Kidney (tissue), 14 donors: ENCODE results near the gene BRD9. TPM values are rescaled to one million over a fixed set of nuclear protein-coding genes. Genes with fewer than 3 reads are reported as not detected.

Experiments used
- DNase-seq, 5 donors: peaks; one replicate each; pipeline ENCODE4 v3.0.0-alpha.2; 2013 to 2020
- FAIRE-seq: peaks from 2 replicates; lab custom pipeline; 2012; peaks lifted over from hg19 to GRCh38; lab: Jason Lieb, UNC
- H3K27ac ChIP-seq, 2 donors: one replicate each; pipeline ENCODE4 v1.7.0; 2013; ENCODE audit warnings: low read depth in 2 of 2, low read length in 2 of 2, inconsistent platforms in 1 of 2
- H3K27me3 ChIP-seq: one replicate; pipeline ENCODE4 v1.7.1; 2013; ENCODE audit warnings: low read length, inconsistent platforms; ENCODE audit not compliant: control insufficient read depth, insufficient read depth
- H3K36me3 ChIP-seq, 3 donors: one replicate each; pipeline versions ENCODE4 v1.7.0 to v1.7.1; 2013; ENCODE audit warnings: low read length in 3 of 3, control low read depth in 1 of 3, inconsistent platforms in 1 of 3; ENCODE audit not compliant: insufficient read depth in 3 of 3, control insufficient read depth in 2 of 3
- H3K4me1 ChIP-seq, 3 donors: one replicate each; pipeline versions ENCODE4 v1.7.0 to v1.7.1; 2013; ENCODE audit warnings: low read length in 3 of 3, inconsistent platforms in 1 of 3, low read depth in 1 of 3; ENCODE audit not compliant: control insufficient read depth in 2 of 3, insufficient read depth in 2 of 3
- H3K4me3 ChIP-seq, 3 donors: one replicate each; pipeline versions ENCODE4 v1.7.0 to v1.8.1; 2013; ENCODE audit warnings: low read length in 3 of 3, control low read depth in 1 of 3, inconsistent platforms in 1 of 3
- H3K9ac ChIP-seq, 3 donors: one replicate each; pipeline versions ENCODE4 v1.7.0 to v1.7.1; 2013; ENCODE audit warnings: low read length in 3 of 3, control low read depth in 1 of 3, inconsistent platforms in 1 of 3
- H3K9me3 ChIP-seq, 3 donors: one replicate each; pipeline versions ENCODE4 v1.7.0 to v1.7.1; 2013; ENCODE audit warnings: low read length in 3 of 3, control low read depth in 1 of 3, inconsistent platforms in 1 of 3; ENCODE audit not compliant: control insufficient read depth in 2 of 3, insufficient read depth in 1 of 3
- intact Hi-C: fragments of 100-400 bp; cut with DNase I; formaldehyde crosslinking; loops from one replicate; pipeline ENCODE4 v1.11.1; 2022
- polyA plus RNA-seq: library from polyadenylated mRNA; stranded (reverse); fragments of 350-450 nt; fragmentation: Illumina TruSeq; extraction: RNeasy Lipid Tissue Mini Kit (QIAGEN cat#74804); gene quantifications from one replicate; pipeline ENCODE4 v1.2.3, GENCODE V29; 2014; ENCODE audit warnings: low read depth, low replicate concordance; ENCODE audit not compliant: insufficient read depth
- total RNA-seq: library from RNA; stranded (reverse); fragmentation: NEBNext Ultra II Directional; extraction: Animal tissue kit (Norgen Biotek cat#: 25700); gene quantifications from one replicate; pipeline ENCODE4 v1.2.1, GENCODE V29; 2021
- TF ChIP-seq, protein P1 (sequence below): IDR thresholded peaks from 3 replicates; pipeline ENCODE4 v1.5.1; 2012; ENCODE audit warnings: mild to moderate bottlenecking, moderate library complexity, borderline replicate concordance; ENCODE audit not compliant: insufficient read depth; ENCODE audit errors: extremely low read depth
- donor health status: control.
- donor health status: control.
- donor health status: control.
- donor health status: control.
- donor health status: control.
- donor health status: DM: yes; HTN: yes; CAD: no.
- donor health status: Normal renal cell carcinoma (clear cell type).

BRD9 gene
- total and polyA plus RNA-seq, 2 donors from 2014 or later = 17.5 to 38.0 TPM

DNA sequence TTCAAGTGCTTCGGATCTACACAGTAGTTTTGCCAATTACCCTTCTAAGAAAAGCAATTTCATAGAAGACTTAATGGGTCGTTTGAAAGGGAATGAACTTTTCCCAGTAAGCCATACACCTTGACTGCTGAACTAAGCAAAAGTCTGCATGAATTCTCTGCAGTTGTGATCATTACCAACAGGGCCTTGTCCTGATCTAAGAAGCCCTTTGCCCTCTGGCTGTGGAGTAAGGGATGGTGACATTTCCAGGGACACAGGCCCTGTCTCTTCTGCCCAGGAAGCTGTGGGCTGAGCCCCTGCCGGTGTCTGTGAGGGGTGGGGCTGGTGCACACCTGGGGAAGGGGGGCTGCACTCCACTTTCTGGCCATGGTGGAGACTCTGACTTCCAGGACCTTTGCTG, 72.4 kb downstream of the BRD9 start:
- Histone ChIP-seq H3K9ac (no peak overlapping the region), H3K36me3 (no peaks in the 10 kb centered on the region), H3K4me3 (no peak overlapping the region), H3K27me3 (no peaks in the 10 kb centered on the region), H3K4me1 (no peaks in the 10 kb centered on the region), H3K9me3 (peaks cover 0 to 2% (median 0%) of the 10 kb centered on the region in 3 donors), H3K27ac (no peak overlapping the region)
- TF ChIP-seq, protein P1, sequence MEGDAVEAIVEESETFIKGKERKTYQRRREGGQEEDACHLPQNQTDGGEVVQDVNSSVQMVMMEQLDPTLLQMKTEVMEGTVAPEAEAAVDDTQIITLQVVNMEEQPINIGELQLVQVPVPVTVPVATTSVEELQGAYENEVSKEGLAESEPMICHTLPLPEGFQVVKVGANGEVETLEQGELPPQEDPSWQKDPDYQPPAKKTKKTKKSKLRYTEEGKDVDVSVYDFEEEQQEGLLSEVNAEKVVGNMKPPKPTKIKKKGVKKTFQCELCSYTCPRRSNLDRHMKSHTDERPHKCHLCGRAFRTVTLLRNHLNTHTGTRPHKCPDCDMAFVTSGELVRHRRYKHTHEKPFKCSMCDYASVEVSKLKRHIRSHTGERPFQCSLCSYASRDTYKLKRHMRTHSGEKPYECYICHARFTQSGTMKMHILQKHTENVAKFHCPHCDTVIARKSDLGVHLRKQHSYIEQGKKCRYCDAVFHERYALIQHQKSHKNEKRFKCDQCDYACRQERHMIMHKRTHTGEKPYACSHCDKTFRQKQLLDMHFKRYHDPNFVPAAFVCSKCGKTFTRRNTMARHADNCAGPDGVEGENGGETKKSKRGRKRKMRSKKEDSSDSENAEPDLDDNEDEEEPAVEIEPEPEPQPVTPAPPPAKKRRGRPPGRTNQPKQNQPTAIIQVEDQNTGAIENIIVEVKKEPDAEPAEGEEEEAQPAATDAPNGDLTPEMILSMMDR = no peak
- intact Hi-C loops = no loop called here
- DNase-seq (no peak), FAIRE-seq (no peak)

DNA sequence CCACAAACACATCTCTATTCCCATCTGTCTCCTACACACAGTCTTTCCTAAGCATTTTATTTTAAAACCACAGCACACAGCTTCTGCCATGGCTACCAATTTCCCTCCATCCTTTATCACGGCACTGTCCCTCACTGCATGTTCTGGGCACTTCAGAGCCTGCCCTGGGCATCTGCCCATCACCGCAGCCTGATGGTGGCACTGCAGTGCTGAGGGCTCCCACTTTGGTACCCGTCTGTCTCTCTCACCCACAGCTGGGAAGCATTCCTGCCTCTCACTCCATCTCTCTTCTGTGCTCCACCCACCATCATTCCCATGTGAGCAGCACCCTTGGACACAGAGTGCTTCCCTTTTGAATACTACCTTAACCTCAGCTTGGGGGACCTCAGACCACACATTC, 73.5 kb downstream of the BRD9 start:
- H3K9ac ChIP-seq = no peak overlapping the region
- H3K4me3 ChIP-seq = no peak overlapping the region
- no peaks in the 10 kb centered on the region for H3K27me3 ChIP-seq
- peaks cover 0 to 2% (median 0%) of the 10 kb centered on the region in 3 donors for H3K9me3 ChIP-seq
- intact Hi-C loops = no loop called here
- DNase-seq = no peak
- no peak overlapping the region for H3K27ac ChIP-seq
- FAIRE-seq = no peak
- TF ChIP-seq, protein P1 = no peak
- H3K36me3 ChIP-seq = no peaks in the 10 kb centered on the region
- no peaks in the 10 kb centered on the region for H3K4me1 ChIP-seq

DNA sequence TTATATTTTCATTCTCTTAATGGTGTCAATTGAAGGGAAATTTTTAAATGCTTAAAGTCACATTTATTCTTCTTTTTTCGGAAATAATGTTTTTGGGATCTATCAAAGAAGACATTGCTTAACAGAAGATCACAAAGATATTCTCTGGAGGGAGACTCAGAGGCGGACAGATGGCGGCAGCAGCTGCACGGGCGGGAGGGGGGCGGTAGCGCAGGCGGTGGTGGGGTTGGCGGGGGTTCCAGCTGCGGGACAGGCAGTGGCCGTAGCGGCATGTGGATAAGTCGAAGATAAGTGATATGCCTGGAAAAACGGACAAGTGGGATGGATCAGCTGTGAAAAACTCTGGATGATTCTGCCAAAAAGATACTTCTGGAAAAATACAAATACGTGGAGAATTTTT, 76.4 kb downstream of the BRD9 start:
- intact Hi-C loops = no loop called here
- no peak for FAIRE-seq
- DNase-seq = no peak

More for the DNA sequence above, 76.4 kb downstream of the BRD9 start:
- no peak overlapping the region for H3K4me3 ChIP-seq
- H3K27me3 ChIP-seq = no peaks in the 10 kb centered on the region
- TF ChIP-seq, protein P1 = no peak
- H3K9ac ChIP-seq = no peak overlapping the region
- H3K4me1 ChIP-seq = no peaks in the 10 kb centered on the region
- H3K27ac ChIP-seq = no peak overlapping the region
- H3K9me3 ChIP-seq = peaks cover 0 to 2% (median 0%) of the 10 kb centered on the region in 3 donors
- no peaks in the 10 kb centered on the region for H3K36me3 ChIP-seq
